ENCODE data around the gene NDOR1.

Gene NDOR1

DNA sequence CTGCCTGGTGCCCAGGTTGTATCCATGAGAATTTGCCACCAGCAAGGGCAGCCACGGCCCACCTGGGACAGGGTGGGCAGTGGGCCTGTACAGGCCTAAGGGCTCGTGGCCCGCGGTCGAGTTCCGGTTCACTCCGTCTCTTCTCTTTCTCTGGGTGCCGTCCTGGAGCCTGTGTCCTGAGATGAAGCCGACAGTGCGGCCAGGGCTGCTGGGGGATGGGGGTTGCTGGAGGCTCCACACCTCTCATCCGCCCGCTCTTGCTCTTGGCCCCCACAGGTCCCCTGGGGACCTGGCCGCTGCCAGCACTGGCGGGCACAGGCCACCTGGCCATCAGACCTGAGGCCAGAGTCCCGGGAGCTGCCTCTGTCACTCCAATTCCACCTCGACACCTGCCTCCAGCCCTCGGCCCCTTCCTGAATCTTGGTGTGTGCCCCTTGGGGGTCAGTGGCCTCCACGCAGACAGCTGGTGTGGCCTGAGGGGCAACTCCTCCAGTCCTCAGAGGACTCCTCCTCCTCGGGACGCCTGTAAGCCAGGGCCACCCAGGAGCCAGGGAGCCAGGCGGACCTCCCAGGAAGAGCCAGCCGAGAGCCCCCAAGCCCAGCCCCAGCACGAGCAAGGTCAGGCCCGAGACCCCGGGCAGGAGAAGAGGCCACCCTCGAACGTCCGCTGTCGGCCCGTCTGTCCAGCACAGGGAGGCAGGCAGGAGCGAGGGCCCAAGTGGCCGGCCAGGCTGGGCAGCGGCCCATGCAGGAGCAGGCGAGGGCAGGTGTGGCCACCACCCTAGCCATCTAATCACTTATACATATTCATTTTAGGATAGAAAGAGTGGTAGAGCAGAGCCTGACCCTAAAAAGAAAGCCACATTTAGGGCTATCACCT lies 40.9 kb upstream of the NDOR1 start:
- DNase-seq (ENCODE audit: low read depth) = no peak
- TF ChIP-seq, protein P1, sequence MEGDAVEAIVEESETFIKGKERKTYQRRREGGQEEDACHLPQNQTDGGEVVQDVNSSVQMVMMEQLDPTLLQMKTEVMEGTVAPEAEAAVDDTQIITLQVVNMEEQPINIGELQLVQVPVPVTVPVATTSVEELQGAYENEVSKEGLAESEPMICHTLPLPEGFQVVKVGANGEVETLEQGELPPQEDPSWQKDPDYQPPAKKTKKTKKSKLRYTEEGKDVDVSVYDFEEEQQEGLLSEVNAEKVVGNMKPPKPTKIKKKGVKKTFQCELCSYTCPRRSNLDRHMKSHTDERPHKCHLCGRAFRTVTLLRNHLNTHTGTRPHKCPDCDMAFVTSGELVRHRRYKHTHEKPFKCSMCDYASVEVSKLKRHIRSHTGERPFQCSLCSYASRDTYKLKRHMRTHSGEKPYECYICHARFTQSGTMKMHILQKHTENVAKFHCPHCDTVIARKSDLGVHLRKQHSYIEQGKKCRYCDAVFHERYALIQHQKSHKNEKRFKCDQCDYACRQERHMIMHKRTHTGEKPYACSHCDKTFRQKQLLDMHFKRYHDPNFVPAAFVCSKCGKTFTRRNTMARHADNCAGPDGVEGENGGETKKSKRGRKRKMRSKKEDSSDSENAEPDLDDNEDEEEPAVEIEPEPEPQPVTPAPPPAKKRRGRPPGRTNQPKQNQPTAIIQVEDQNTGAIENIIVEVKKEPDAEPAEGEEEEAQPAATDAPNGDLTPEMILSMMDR (IDR thresholded peaks at IDR 0.05; ENCODE audit: control insufficient read depth, insufficient read depth, low read depth, low read length, missing control alignments) = no peak
- no peak overlapping the region for H3K4me3 ChIP-seq (ENCODE audit: control insufficient read depth, low read depth, low read length)

DNA sequence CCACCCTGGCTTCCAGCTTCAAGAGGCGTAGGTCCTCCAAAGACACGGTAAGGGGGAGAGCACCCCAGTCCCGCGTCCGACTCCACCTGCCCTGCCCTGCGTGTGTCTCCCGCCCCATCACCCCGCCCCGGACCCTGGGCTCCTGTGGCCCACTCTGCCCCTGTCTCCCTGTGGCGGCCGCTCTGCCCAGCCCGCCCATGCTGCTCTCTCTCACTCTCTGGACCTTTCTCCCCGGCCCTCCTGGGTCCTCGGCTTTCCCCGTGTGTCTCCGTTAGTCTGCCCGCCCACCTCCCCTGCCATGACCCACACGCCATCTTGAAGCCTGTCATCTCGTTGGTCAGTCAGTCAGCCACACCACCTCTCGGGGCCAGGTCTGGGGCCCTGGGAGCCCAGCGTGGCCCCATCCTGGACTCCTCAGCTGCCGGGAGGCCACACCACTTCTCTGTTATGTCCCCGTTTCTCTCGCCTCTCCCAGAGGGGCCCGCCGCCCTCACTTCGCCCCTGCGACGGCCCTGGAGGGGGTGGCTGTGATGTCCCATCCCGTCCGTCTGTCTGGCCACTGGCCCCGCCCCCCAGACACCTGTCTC lies 40.2 kb upstream of the NDOR1 start:
- H3K4me3 ChIP-seq (ENCODE audit: control insufficient read depth, low read depth, low read length) = no peak overlapping the region
- TF ChIP-seq, protein P1 (IDR thresholded peaks at IDR 0.05; ENCODE audit: control insufficient read depth, insufficient read depth, low read depth, low read length, missing control alignments) = no peak
- DNase-seq (ENCODE audit: low read depth) = no peak

DNA sequence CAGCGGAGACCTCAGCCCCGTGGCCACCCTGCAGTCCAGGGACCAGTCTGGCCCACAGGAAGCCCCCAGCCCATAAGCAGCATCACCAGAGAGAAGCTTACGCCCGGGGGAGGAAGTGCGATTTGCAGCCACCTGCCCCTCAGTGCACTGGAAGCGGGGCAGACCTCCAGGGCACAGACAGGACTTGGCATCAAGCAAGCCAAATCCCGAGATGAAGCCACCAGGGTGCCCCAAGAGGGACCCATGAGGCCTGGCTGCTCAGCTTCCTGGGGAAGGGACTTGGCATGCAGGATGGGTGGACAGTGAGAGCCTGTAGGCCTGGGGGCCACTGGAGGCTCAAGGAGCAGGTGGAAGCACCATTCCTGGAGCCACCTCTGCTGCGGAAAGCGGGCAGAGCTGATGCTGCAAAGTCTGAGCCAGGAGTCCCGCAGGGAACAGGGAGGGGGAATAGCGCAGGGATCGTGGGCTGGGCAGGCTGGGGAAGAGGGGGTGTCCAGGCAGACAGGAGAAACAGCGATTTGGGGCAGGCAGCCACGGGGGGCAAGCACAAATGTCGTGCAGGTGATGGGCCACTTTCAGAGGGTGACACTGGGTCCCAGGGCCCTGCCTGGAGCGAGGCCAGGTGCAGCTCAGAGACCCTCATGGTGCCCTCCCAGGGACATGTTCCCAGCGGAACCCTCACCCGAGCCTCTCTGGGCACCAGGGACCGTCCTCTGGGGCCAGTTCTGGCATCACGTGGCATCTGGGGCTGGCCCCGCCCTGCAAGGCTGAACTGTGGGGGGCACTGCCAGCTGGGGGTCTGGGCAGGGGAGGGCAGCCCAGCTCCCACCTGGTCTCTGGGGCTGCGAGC lies 38.9 kb upstream of the NDOR1 start:
- H3K4me3 ChIP-seq (ENCODE audit: control insufficient read depth, low read depth, low read length) = no peak overlapping the region
- DNase-seq (ENCODE audit: low read depth) = no peak
- TF ChIP-seq, protein P1 (IDR thresholded peaks at IDR 0.05; ENCODE audit: control insufficient read depth, insufficient read depth, low read depth, low read length, missing control alignments) = no peak

DNA sequence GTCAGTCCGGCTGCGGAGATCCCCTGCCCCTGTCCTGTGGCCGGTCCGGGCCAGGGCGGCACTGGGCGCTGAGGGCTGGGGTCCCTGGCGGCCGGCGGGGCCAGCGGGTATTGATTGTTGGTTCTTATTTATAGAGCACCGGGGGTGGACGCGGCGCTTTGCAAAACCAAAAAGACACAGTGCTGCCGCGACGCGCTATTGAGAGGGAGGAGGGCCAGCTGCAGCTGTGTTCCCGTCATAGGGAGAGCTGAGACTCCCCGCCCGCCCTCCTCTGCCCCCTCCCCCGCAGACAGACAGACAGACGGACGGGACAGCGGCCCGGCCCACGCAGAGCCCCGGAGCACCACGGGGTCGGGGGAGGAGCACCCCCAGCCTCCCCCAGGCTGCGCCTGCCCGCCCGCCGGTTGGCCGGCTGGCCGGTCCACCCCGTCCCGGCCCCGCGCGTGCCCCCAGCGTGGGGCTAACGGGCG lies 38.2 kb upstream of the NDOR1 start:
- H3K4me3 ChIP-seq (ENCODE audit: control insufficient read depth, low read depth, low read length) = no peak overlapping the region
- TF ChIP-seq, protein P1 (IDR thresholded peaks at IDR 0.05; ENCODE audit: control insufficient read depth, insufficient read depth, low read depth, low read length, missing control alignments) = no peak
- DNase-seq (ENCODE audit: low read depth) = no peak

DNA sequence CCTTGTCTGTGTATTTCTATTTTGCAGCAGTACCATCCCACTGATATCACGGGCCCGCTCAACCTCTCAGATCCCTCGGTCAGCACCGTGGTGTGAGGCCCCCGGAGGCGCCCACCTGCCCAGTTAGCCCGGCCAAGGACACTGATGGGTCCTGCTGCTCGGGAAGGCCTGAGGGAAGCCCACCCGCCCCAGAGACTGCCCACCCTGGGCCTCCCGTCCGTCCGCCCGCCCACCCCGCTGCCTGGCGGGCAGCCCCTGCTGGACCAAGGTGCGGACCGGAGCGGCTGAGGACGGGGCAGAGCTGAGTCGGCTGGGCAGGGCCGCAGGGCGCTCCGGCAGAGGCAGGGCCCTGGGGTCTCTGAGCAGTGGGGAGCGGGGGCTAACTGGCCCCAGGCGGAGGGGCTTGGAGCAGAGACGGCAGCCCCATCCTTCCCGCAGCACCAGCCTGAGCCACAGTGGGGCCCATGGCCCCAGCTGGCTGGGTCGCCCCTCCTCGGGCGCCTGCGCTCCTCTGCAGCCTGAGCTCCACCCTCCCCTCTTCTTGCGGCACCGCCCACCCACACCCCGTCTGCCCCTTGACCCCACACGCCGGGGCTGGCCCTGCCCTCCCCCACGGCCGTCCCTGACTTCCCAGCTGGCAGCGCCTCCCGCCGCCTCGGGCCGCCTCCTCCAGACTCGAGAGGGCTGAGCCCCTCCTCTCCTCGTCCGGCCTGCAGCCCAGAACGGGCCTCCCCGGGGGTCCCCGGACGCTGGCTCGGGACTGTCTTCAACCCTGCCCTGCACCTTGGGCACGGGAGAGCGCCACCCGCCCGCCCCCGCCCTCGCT lies 37.5 kb upstream of the NDOR1 start:
- TF ChIP-seq, protein P1 (IDR thresholded peaks at IDR 0.05; ENCODE audit: control insufficient read depth, insufficient read depth, low read depth, low read length, missing control alignments) = no peak

DNA sequence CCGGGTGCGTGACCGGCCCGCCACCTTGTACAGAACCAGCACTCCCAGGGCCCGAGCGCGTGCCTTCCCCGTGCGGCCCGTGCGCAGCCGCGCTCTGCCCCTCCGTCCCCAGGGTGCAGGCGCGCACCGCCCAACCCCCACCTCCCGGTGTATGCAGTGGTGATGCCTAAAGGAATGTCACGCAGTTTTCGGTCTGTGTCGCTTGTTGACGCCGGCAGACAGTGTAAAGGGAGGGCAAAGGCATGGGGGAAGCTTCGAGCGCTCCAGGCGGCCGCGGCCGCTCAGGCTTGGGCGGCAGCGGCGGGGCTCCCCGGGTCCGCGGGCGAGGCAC lies 37.0 kb upstream of the NDOR1 start:
- DNase-seq (ENCODE audit: low read depth) = no peak
- TF ChIP-seq, protein P1 (IDR thresholded peaks at IDR 0.05; ENCODE audit: control insufficient read depth, insufficient read depth, low read depth, low read length, missing control alignments) = no peak
- no peak overlapping the region for H3K4me3 ChIP-seq (ENCODE audit: control insufficient read depth, low read depth, low read length)

More for the DNA sequence above, 37.5 kb upstream of the NDOR1 start:
- no peak overlapping the region for H3K4me3 ChIP-seq (ENCODE audit: control insufficient read depth, low read depth, low read length)
- DNase-seq (ENCODE audit: low read depth) = no peak

All from AG09309 (cell line).